Body of pancreas (tissue), 4 donors: ENCODE data around the gene KATNAL1.

Source experiments
- CTCF ChIP-seq, 7 experiments: fragments of 450-650 bp in 4 of 7; fragments of 200-600 bp in 3 of 7; sonication (generic) in 3 of 7; IDR thresholded peaks; one replicate each; pipeline ENCODE4 v1.5.1; 2016 to 2019; ENCODE audit warnings: antibody characterized with exemption in 7 of 7
- POLR2A ChIP-seq, 3 donors: fragments of 450-650 bp; IDR thresholded peaks; one replicate each; pipeline ENCODE4 v1.6.1; 2016; ENCODE audit warnings: antibody characterized with exemption in 3 of 3, mild to moderate bottlenecking in 2 of 3

GRCh38 chr13:30169442-30169841 lies 137.9 kb downstream of the KATNAL1 start:
- TF ChIP-seq CTCF (IDR thresholded peaks at IDR 0.05) (no peak), POLR2A (IDR thresholded peaks at IDR 0.05) (no peak)
